HG02885 (cell line): Measurements from ENCODE around the gene NME7.

Source experiments
- ATAC-seq: cut with Tn5 transposase; IDR thresholded peaks from one replicate; pipeline ENCODE4 v1.9.1; 2021; ENCODE audit warnings: mild to moderate bottlenecking; ENCODE audit not compliant: unreplicated experiment, poor library complexity

NME7 gene

DNA sequence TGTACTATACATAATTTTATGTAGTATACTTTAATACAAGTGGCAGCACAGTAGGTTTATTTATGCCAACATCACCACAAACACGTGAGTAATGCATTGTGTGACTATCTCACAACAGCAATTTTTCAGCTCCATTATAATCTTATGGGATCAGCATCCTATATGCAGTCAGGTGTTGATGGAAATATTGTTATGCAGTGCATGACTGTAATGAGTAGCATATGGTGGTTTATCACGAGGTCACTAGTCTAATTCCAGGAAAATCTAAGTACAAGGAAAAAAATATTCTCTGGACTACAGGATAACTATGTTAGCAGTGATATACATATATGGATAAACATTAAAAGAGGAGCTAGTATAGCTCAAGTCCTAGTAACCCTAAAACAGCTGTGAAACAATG is 192.1 kb downstream of the NME7 start:
- ATAC-seq: no peak

GRCh38 chr1:169163059-169163458 is 204.5 kb downstream of the NME7 start:
- peak; percentile 58 for ATAC-seq

GRCh38 chr1:169161496-169162194 is 206.0 kb downstream of the NME7 start:
- peak; percentile 83 for ATAC-seq

DNA sequence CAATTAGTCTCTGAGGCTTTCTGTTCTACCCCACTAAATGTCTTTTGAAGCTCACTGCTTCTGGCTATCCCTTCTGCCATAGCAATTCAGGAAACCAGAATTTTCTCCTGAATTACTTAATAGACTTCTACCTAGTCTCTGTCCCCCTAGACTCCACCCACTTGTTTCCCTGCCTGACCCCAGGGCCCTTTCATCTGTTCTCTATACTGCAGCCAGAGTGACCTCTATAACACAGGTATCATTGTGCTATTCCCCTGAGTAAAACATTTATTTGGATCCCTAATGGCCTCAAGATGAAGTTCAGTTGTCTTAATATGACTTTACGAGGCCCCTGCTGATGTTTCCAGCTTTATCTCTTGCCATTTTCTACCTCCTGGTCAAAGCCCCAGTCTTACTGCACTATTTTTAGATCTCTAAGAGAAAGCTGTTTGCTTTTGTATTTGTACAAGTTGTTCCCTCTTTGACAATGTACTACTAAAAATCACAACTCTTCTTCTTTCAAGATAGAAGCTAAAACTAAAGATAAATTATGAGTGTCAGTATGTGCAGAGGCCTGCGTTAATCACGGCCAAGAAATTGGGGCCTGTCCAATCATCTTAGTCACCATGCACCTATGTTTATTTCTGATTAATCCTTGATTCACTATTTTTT is 206.6 kb downstream of the NME7 start:
- no peak for ATAC-seq

- no peak for ATAC-seq
Measured at GRCh38 chr1:169156580-169156979, 211.0 kb downstream of the NME7 start.

- ATAC-seq: no peak
Measured at GRCh38 chr1:169155675-169156074, 211.9 kb downstream of the NME7 start.

DNA sequence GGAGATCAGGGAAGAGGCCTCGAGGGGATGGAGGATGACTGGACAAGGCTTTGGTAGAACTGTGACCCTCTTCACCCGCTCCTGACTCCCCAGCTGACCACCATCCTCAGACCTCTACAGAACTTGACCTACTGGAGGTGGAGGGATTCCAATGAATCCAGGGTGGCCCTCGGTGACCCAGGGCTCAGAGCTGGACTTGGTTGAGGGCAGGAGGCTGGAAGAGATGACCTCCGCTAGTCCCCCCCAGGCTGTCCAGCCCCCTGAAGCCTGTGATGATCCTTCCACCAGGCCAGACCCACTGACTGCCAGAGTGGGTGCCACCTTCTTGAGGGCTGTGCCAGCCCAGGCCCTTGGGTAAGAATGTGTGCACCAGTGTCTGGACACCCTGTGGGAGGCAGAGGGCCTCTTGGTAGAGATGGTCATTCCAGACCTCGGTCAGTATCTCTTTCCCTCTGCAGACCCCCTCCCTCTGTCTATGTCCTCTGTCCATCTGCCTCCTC is 216.2 kb downstream of the NME7 start:
- ATAC-seq: no peak

- no peak for ATAC-seq
Measured at GRCh38 chr1:169150641-169151337, 216.8 kb downstream of the NME7 start.

- no peak for ATAC-seq
Measured at GRCh38 chr1:169149555-169150286, 217.9 kb downstream of the NME7 start.

GRCh38 chr1:169148472-169149252 is 218.9 kb downstream of the NME7 start:
- no peak for ATAC-seq

GRCh38 chr1:169146576-169147214 is 220.9 kb downstream of the NME7 start:
- ATAC-seq: no peak

DNA sequence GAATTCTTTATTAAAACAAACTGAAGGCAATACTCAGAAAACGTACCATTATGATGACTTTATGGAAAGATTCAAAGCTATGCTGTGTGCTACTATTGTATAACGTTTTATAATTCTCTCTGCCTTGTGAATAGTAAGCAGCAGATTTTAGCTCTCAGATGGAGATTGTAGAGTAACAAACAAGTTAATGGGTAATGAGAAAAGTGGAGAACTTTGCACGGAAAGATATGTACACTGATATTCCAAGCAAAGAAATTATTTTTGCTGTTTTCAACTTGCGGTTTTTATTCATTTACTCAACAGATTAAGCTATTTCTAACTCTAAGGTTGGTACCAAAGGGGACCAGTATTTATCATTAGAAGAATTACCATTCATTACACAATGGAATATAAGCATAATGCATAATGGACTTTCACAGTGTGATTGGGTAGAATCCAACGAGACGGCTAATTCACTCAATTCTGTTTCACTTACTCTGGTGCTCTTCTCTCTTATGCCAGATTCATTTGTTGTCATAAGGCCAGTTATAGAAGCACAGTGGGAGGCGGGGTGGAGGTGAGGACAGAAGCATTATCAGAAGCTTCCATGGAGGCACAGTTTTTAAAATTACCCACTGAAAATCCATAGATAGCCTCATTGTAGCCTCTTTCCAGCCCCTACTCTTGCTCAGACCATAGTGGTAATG is 222.5 kb downstream of the NME7 start:
- no peak for ATAC-seq

DNA sequence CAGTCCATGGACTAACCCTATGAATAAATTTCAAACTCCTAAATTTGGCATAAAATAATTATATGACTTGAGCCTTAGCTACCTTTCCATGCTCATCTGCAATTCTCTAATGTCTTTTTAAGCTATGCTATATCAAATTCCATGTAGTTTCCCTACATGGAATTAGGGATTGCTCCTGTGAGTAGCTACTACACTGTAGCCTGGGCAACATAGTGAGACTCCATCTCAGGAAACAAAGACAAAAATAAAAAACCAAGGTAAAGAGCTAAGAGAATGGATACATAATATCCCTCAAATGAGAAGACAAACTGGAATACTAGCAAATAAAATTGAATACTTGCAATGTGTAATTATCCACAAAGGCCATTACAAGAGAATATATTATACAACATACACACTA is 223.6 kb downstream of the NME7 start:
- ATAC-seq: no peak

DNA sequence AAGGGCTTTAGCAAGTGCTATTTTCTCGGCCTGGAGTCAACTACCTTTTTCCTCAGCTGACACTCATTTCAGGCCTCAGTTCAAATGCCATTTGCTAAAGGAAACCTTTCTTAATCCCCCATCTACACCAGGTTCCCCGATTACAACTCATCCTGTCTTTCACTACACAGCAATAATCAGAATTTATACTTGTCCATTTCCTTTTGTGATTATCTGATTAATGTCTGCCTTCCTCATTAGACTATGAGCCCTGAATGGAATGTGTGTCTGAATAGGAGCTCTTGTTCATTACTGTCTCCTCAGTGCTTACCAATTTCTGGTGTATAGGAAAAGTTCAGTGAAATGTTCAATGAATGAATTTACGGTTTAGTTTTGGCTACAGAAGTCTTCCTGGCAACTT is 224.3 kb downstream of the NME7 start:
- ATAC-seq: no peak

- ATAC-seq: no peak
Measured at GRCh38 chr1:169142129-169142528, 225.5 kb downstream of the NME7 start.

- ATAC-seq: no peak
Measured at GRCh38 chr1:169141356-169141755, 226.2 kb downstream of the NME7 start.

DNA sequence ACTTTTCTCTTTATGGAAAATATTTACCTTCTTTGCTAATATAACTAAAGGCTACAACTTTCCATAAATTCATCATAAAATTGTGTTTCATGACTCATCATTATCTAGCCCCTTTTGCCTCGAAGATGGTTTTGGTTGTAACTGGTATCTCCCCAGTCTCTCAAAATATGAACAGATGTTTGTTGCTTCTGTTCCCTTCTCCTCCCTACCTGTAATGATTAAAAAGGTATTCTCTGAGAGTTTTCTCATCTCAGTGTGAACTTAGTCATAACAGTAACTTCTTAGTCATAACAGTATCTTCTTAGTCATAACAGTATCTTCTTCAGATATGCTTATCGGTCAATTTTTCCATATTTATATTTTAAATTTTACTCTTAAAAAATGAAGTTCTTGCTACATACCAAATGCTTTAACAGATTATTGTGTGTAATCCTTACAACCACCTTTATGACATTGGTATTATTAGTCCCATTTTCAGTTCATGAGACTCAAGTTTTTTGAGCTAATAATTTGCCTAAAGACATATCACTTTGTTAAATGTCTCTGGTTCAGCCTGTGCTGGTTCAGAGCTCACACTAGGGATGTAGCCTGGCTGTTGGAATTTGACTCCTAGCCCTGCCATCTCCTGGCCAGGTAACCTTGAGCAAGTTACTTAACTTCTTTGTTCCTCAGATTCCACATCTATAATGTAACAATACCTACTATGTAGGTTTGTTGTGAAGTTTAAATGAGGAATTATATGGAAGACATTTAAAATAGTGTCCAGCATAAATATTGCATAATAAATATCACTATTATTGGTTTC is 228.5 kb downstream of the NME7 start:
- ATAC-seq: peak; percentile 95

GRCh38 chr1:169137357-169137756 is 230.2 kb downstream of the NME7 start:
- ATAC-seq: no peak
